H1 (cell line): ENCODE results near the gene CACNA1C.

Source experiments
- GABPA ChIP-seq: IDR thresholded peaks from 2 replicates; pipeline ENCODE4 v1.6.1; 2011; ENCODE audit warnings: mild to moderate bottlenecking, low read length, moderate library complexity, borderline replicate concordance; ENCODE audit not compliant: insufficient read depth
- POLR2A ChIP-seq, 2 experiments: IDR thresholded peaks; 1 replicate in 1 of 2; 2 replicates in 1 of 2; pipeline ENCODE4 v1.6.1; 2011; ENCODE audit warnings: low read depth in 2 of 2, low read length in 2 of 2, mild to moderate bottlenecking in 2 of 2; ENCODE audit errors: control extremely low read depth in 1 of 2
- POLR2AphosphoS5 ChIP-seq: IDR thresholded peaks from 2 replicates; pipeline ENCODE4 v1.6.1; 2011; ENCODE audit warnings: low read depth, low read length
- SP4 ChIP-seq: IDR thresholded peaks from 2 replicates; pipeline ENCODE4 v1.6.1; 2012; ENCODE audit warnings: low read length, inconsistent platforms
- SRF ChIP-seq: IDR thresholded peaks from 2 replicates; pipeline ENCODE4 v1.6.1; 2011; ENCODE audit warnings: mild to moderate bottlenecking, low read depth, low read length, moderate library complexity
- TAF1 ChIP-seq: IDR thresholded peaks from 2 replicates; pipeline ENCODE4 v1.6.1; 2011; ENCODE audit warnings: mild to moderate bottlenecking, low read depth, low read length
- USF2 ChIP-seq: IDR thresholded peaks from 2 replicates; pipeline ENCODE4 v1.6.1; 2011; ENCODE audit warnings: low read length, improper control_type of control experiment
- TF ChIP-seq, protein P1 (sequence below), 3 experiments: IDR thresholded peaks; 1 replicate in 2 of 3; 2 replicates in 1 of 3; pipeline versions ENCODE4 v1.5.1 to v1.6.1; 2011; ENCODE audit warnings: low read length in 3 of 3, mild to moderate bottlenecking in 3 of 3, inconsistent platforms in 2 of 3, low read depth in 1 of 3, moderate library complexity in 1 of 3; ENCODE audit not compliant: insufficient read depth in 1 of 3; ENCODE audit errors: control extremely low read depth in 1 of 3
- TF ChIP-seq, protein P2 (sequence below): IDR thresholded peaks from 2 replicates; pipeline ENCODE4 v1.6.1; 2012; ENCODE audit warnings: low read length, inconsistent platforms

DNA sequence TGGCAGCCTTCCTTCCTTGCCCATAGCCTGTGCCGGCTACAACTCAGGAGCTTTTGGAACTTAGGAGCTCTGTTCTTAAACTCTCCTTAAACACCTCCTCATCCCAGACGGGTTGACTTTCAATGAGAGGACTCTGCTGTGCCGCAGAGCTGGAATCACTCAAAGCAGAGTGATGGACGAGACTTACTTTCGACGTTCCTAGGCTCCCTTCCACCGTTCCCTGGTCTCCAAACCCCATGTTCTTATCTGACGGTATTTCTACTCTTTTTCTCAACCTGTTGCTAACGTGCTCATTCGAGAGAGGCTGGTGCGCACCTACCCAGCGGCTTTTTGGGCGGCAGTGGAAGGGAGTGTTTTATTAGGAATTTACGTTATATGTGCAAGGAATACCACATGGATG is 232.7 kb downstream of the CACNA1C start:
- TF ChIP-seq POLR2AphosphoS5 (no peak), GABPA (no peak), POLR2A (IDR thresholded peaks at IDR 0.05; ENCODE audit: control extremely low read depth in 1 of 2, low read depth in 2 of 2, low read length in 2 of 2) (no peak), SRF (no peak), USF2 (no peak), TAF1 (no peak), SP4 (no peak)
- TF ChIP-seq, protein P1, sequence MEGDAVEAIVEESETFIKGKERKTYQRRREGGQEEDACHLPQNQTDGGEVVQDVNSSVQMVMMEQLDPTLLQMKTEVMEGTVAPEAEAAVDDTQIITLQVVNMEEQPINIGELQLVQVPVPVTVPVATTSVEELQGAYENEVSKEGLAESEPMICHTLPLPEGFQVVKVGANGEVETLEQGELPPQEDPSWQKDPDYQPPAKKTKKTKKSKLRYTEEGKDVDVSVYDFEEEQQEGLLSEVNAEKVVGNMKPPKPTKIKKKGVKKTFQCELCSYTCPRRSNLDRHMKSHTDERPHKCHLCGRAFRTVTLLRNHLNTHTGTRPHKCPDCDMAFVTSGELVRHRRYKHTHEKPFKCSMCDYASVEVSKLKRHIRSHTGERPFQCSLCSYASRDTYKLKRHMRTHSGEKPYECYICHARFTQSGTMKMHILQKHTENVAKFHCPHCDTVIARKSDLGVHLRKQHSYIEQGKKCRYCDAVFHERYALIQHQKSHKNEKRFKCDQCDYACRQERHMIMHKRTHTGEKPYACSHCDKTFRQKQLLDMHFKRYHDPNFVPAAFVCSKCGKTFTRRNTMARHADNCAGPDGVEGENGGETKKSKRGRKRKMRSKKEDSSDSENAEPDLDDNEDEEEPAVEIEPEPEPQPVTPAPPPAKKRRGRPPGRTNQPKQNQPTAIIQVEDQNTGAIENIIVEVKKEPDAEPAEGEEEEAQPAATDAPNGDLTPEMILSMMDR (IDR thresholded peaks at IDR 0.05; ENCODE audit: control extremely low read depth in 1 of 3, insufficient read depth in 1 of 3, low read depth in 1 of 3, low read length in 3 of 3): no peak
- TF ChIP-seq, protein P2, sequence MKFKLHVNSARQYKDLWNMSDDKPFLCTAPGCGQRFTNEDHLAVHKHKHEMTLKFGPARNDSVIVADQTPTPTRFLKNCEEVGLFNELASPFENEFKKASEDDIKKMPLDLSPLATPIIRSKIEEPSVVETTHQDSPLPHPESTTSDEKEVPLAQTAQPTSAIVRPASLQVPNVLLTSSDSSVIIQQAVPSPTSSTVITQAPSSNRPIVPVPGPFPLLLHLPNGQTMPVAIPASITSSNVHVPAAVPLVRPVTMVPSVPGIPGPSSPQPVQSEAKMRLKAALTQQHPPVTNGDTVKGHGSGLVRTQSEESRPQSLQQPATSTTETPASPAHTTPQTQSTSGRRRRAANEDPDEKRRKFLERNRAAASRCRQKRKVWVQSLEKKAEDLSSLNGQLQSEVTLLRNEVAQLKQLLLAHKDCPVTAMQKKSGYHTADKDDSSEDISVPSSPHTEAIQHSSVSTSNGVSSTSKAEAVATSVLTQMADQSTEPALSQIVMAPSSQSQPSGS: no peak
